Fibroblast of mammary gland (primary cell): Measurements from ENCODE around the gene KCNK5.

Experiments
- DNase-seq: peaks from one replicate; pipeline ENCODE4 v3.0.0-alpha.2; 2010; ENCODE audit warnings: low read depth
- H3K4me3 ChIP-seq: 2 replicates; pipeline ENCODE4 v1.5.1; 2011; ENCODE audit warnings: low read depth, mild to moderate bottlenecking, low read length, moderate library complexity; ENCODE audit not compliant: control insufficient read depth
- TF ChIP-seq, protein P1 (sequence below): conservative IDR thresholded peaks from 2 replicates; pipeline ENCODE4 v1.5.1; 2011; ENCODE audit warnings: low read depth, low read length, inconsistent platforms; ENCODE audit not compliant: control insufficient read depth, insufficient read depth

Gene KCNK5

DNA sequence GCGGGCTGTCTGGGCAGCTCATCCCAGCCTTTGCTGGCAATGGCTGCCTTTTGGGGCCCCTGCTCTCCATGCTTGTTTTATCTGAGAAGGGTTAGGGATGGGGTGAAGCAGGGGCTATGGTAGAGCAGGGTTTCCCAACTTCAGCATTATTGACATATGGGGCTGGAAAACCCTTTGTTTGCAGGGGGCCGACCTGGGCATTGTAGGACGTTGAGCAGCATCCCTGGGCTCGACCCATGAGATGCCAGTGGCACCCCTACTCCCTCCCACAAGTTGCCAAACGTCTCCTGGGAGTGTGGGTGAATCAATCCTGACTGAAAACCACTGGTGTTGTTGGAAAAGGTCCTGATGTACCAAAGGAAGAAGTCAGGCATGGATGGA lies 56.9 kb downstream of the KCNK5 start:
- TF ChIP-seq, protein P1, sequence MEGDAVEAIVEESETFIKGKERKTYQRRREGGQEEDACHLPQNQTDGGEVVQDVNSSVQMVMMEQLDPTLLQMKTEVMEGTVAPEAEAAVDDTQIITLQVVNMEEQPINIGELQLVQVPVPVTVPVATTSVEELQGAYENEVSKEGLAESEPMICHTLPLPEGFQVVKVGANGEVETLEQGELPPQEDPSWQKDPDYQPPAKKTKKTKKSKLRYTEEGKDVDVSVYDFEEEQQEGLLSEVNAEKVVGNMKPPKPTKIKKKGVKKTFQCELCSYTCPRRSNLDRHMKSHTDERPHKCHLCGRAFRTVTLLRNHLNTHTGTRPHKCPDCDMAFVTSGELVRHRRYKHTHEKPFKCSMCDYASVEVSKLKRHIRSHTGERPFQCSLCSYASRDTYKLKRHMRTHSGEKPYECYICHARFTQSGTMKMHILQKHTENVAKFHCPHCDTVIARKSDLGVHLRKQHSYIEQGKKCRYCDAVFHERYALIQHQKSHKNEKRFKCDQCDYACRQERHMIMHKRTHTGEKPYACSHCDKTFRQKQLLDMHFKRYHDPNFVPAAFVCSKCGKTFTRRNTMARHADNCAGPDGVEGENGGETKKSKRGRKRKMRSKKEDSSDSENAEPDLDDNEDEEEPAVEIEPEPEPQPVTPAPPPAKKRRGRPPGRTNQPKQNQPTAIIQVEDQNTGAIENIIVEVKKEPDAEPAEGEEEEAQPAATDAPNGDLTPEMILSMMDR = no peak

DNA sequence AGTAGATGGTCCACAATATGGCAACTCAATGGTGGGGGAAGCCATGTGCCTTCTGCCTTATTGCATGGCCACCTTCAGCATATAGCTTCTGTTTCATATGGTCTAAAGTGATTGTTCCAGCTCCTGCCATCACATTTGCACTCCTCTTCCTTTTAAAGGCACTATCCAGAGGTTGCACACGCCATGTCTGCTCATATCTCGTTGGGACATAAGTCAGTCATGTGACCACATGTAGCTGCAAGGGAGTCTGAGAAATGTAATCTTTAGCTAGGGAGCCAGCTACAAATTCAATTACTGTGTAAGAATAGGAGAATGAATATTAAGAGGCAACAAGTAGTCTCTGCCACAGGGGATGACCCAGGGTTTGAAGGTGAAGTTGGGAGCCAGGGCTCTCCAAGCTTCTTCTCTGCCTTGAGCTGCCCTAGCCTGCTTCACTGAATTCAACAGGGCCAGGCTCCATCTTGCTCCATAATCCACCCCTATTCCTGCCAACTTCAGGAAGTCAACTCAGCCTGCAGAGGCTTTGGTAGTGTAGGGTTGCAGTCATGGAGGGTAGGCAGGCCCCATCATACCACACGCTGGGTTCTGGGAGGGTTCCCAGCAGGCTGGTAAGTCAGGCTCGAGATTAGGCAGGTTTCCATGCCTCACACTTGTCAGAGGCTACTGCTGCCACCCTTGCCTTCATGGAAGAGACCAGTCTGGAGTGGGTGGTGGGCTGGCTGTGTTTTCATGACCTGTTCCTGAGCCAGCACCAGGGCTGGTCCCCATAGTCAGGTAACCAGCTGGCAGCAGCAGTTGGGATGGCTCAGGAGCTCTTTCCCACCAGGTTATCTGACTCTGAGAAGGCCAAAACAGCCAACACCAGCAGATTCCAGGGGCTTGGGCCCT lies 57.5 kb downstream of the KCNK5 start:
- TF ChIP-seq, protein P1 = no peak
- no peak overlapping the region for H3K4me3 ChIP-seq
- no peak for DNase-seq

More for the DNA sequence above, 56.9 kb downstream of the KCNK5 start:
- no peak overlapping the region for H3K4me3 ChIP-seq
- DNase-seq = no peak

DNA sequence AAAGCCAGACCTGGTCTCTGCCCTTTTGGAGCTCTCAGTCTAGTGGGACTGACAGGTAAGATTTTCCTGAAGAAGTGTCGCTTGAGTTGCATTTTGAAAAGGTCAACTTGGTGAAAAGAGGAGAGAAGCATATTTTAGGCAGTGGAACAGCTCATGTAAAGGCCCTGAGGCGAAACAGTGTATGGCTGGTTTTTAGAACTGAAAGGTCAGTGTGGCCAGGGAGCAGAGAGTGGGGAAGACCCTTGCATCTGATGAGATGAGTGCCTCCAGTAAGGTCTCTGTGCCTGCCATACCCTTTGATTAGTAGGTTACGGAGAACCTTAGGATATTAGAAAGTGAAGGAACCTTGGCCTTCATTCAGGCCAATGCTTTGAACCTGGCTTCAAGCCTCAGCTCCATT lies 58.4 kb downstream of the KCNK5 start:
- no peak for DNase-seq
- TF ChIP-seq, protein P1 = no peak
- H3K4me3 ChIP-seq = no peak overlapping the region

DNA sequence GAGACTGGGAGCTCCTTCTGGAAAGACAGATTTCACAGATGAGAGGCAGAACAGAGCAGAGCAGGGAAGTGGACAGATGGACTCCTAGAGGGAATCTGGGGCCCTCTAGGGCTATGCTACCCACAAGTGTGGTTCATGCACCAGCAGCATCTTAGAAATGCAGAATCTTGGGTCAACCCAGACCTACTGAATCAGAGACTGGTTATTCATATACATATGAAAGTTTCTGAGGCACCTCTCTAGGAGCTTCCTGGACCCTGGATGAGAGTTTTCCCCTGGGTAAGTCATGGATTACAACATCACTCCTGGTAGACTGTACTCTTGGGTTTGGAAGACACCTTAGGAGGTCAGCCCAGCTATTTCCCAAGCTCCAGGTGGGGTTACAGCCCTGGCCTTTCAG lies 58.9 kb downstream of the KCNK5 start:
- no peak overlapping the region for H3K4me3 ChIP-seq
- DNase-seq = no peak
- TF ChIP-seq, protein P1 = no peak

DNA sequence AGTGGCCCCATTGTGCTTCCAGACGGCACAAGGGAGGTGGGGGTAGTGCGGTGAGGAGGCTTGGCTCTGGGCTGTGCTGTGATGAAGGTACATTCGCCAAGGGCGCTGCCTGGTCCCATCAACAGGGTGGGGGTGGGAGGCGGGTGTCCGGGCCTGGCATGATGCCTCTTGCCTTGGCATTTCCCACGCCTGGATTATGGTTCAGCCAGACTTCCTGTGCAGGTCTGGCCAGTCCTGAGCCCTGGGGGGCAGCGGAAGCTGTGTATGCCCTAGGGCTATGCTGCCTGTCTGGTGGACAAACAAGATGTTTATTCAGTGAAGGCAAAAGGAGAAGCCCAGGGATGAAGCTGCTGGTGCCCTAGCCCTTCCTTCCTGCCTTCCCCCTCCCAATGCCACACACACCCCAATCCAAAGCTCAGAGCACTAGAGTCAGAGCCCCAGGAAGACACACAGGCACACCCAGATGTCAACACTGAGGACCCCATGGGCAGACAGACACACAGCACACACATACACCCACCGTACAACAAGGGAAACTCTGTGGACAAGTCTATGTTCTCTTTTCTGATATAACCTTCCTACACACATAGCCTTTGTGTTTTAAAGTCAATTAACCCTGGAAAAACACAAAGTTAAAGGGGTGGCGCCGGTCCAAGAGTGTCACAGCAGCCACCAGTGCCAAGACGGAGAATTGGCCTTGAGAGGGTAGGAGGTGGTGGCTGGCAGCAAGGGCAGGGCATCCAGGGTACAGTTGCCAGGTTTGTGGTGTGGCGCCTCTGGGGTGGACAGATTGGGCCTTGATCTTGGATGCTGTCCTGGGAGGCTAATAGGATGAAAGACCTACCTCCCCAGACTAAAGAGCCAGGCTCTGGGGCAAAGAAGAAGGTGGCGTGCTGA lies 59.6 kb downstream of the KCNK5 start:
- DNase-seq = no peak
- TF ChIP-seq, protein P1 = no peak

DNA sequence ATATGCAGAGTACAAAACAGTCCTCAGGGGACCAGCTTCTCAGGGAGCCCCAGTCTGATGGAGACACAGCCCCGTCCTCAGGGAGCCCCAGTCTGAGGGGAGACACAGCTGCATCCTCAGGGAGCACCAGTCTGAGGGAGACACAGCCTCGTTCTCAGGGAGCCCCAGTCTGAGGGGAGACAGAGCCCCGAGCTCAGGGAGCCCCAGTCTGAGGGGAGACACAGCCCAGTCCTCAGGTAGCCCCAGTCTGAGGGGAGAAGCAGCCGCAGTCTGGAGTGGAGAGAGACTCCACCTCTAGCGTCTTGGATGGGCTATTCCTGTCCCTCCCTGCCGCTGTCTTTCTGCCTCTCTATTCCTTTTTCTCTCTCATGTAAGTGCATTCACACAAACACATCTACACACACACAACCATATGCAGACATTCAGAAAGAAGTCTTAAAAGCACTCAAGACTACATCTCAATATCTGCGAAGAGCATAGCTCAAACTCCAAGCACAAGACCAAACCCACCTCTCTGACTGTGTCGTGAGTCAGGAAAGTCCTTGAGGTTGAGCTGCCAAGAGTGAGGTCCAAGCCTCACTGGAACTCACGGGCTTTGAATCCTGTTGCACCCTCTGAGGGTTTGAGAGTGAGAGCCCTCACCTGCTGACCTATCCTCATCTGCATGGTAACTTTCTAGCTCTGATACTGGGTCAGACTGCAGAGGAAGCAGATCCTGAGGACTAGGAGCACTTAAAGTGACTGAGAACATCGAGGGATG lies 61.2 kb downstream of the KCNK5 start:
- no peak for DNase-seq
- no peak overlapping the region for H3K4me3 ChIP-seq
- TF ChIP-seq, protein P1 = no peak

More for the DNA sequence above, 59.6 kb downstream of the KCNK5 start:
- no peak overlapping the region for H3K4me3 ChIP-seq
